ENCODE data around the gene NRIP1.

The NRIP1 gene

GRCh38 chr21:15039607-15040299 lies 25.0 kb downstream of the NRIP1 start:
- no peak for TF ChIP-seq ZBTB7A (IDR thresholded peaks at IDR 0.05; ENCODE audit: low read depth)
- no peak for TF ChIP-seq YY1 (IDR thresholded peaks at IDR 0.05; ENCODE audit: low read depth)
- TF ChIP-seq RAD21 (IDR thresholded peaks at IDR 0.05; ENCODE audit: low read depth), result no peak
- no peak for TF ChIP-seq REST (IDR thresholded peaks at IDR 0.05; ENCODE audit: low read depth)
- TF ChIP-seq FOXM1 (IDR thresholded peaks at IDR 0.05; ENCODE audit: borderline replicate concordance, low read depth), result no peak
- TF ChIP-seq NFIC (IDR thresholded peaks at IDR 0.05), result no peak
- no peak for TF ChIP-seq CREB1 (IDR thresholded peaks at IDR 0.05; ENCODE audit: low read depth)
- no peak for TF ChIP-seq TCF12 (IDR thresholded peaks at IDR 0.05; ENCODE audit: low read depth)
- no peak for TF ChIP-seq TAF1 (IDR thresholded peaks at IDR 0.05; ENCODE audit: low read depth)
- no peak for TF ChIP-seq EP300 (IDR thresholded peaks at IDR 0.05; ENCODE audit: borderline replicate concordance)
- no peak for TF ChIP-seq TEAD4 (IDR thresholded peaks at IDR 0.05)
- TF ChIP-seq CEBPB (IDR thresholded peaks at IDR 0.05), result no peak
- TF ChIP-seq USF1 (IDR thresholded peaks at IDR 0.05), result no peak
- TF ChIP-seq MAX (IDR thresholded peaks at IDR 0.05), result no peak
- no peak for TF ChIP-seq EGR1 (IDR thresholded peaks at IDR 0.05)

GRCh38 chr21:15037900-15038293 lies 26.9 kb downstream of the NRIP1 start:
- TF ChIP-seq REST (IDR thresholded peaks at IDR 0.05; ENCODE audit: low read depth), result no peak

GRCh38 chr21:15037095-15037899 lies 27.5 kb downstream of the NRIP1 start:
- TF ChIP-seq CEBPB (IDR thresholded peaks at IDR 0.05) (no peak), YY1 (IDR thresholded peaks at IDR 0.05; ENCODE audit: low read depth) (no peak), FOXM1 (IDR thresholded peaks at IDR 0.05; ENCODE audit: borderline replicate concordance, low read depth) (no peak), REST (IDR thresholded peaks at IDR 0.05; ENCODE audit: low read depth) (no peak), TCF12 (IDR thresholded peaks at IDR 0.05; ENCODE audit: low read depth) (no peak), CREB1 (IDR thresholded peaks at IDR 0.05; ENCODE audit: low read depth) (no peak), RAD21 (IDR thresholded peaks at IDR 0.05; ENCODE audit: low read depth) (no peak), TAF1 (IDR thresholded peaks at IDR 0.05; ENCODE audit: low read depth) (no peak), TEAD4 (IDR thresholded peaks at IDR 0.05) (no peak), EP300 (IDR thresholded peaks at IDR 0.05; ENCODE audit: borderline replicate concordance) (no peak), NFIC (IDR thresholded peaks at IDR 0.05) (no peak), EGR1 (IDR thresholded peaks at IDR 0.05) (no peak), MAX (IDR thresholded peaks at IDR 0.05) (no peak), USF1 (IDR thresholded peaks at IDR 0.05) (no peak), ZBTB7A (IDR thresholded peaks at IDR 0.05; ENCODE audit: low read depth) (no peak)

- TF ChIP-seq CEBPB (IDR thresholded peaks at IDR 0.05), result no peak
- no peak for TF ChIP-seq TCF12 (IDR thresholded peaks at IDR 0.05; ENCODE audit: low read depth)
- no peak for TF ChIP-seq EP300 (IDR thresholded peaks at IDR 0.05; ENCODE audit: borderline replicate concordance)
- no peak for TF ChIP-seq CREB1 (IDR thresholded peaks at IDR 0.05; ENCODE audit: low read depth)
- no peak for TF ChIP-seq TAF1 (IDR thresholded peaks at IDR 0.05; ENCODE audit: low read depth)
- no peak for TF ChIP-seq EGR1 (IDR thresholded peaks at IDR 0.05)
- TF ChIP-seq RAD21 (IDR thresholded peaks at IDR 0.05; ENCODE audit: low read depth), result no peak
- no peak for TF ChIP-seq YY1 (IDR thresholded peaks at IDR 0.05; ENCODE audit: low read depth)
- no peak for TF ChIP-seq ZBTB7A (IDR thresholded peaks at IDR 0.05; ENCODE audit: low read depth)
- no peak for TF ChIP-seq REST (IDR thresholded peaks at IDR 0.05; ENCODE audit: low read depth)
- TF ChIP-seq TEAD4 (IDR thresholded peaks at IDR 0.05), result no peak
- TF ChIP-seq FOXM1 (IDR thresholded peaks at IDR 0.05; ENCODE audit: borderline replicate concordance, low read depth), result no peak
- no peak for TF ChIP-seq NFIC (IDR thresholded peaks at IDR 0.05)
- TF ChIP-seq USF1 (IDR thresholded peaks at IDR 0.05), result no peak
- no peak for TF ChIP-seq MAX (IDR thresholded peaks at IDR 0.05)
Measured at GRCh38 chr21:15036189-15036588, 28.6 kb downstream of the NRIP1 start.
